HG03575 (cell line): ENCODE results near the gene MRPL17.
A peak's percentile ranks its signal among the peaks of the same experiment; 100 is the strongest.

Source experiments
- ATAC-seq: cut with Tn5 transposase; IDR thresholded peaks from one replicate; pipeline ENCODE4 v1.9.1; 2021; ENCODE audit not compliant: unreplicated experiment, insufficient number of reproducible peaks, low FRiP score; ENCODE audit errors: extremely low read depth

MRPL17 gene

DNA sequence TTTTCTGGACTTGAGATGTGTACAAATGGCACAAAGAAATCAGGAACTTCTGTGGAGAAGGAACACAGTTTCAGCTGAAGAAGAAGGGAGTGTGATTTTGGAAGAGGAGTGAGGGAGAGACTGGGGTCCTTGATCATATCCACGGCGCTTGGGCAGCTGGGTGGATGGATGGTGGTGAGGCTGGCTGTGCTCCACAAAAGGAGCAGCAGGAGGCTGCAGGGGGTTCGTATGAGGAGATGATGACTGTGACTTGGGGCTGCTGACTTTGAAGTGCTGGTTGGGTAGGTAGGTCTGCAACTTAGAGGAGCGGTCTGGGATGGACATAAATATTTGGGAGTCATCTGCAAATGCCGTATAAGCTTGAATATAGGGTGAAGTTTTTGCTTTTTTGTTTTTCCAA is 26.2 kb downstream of the MRPL17 start:
- ATAC-seq: no peak

DNA sequence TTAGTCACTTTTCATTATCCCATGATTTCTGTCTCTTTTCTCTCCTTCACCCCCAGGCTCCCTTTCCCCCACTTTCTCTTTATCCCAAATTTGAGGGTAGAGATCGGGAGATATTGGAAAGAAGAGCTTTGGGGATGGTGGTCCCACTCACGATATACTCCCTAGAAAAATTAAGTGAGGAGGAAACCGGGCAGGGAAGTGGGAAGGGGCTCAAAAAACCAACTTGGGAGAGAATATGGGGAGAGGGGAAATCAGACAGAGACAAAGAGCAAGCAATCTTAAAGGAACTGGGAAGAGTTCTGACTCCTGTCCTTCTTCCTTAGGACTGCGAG is 26.6 kb downstream of the MRPL17 start:
- ATAC-seq: no peak

DNA sequence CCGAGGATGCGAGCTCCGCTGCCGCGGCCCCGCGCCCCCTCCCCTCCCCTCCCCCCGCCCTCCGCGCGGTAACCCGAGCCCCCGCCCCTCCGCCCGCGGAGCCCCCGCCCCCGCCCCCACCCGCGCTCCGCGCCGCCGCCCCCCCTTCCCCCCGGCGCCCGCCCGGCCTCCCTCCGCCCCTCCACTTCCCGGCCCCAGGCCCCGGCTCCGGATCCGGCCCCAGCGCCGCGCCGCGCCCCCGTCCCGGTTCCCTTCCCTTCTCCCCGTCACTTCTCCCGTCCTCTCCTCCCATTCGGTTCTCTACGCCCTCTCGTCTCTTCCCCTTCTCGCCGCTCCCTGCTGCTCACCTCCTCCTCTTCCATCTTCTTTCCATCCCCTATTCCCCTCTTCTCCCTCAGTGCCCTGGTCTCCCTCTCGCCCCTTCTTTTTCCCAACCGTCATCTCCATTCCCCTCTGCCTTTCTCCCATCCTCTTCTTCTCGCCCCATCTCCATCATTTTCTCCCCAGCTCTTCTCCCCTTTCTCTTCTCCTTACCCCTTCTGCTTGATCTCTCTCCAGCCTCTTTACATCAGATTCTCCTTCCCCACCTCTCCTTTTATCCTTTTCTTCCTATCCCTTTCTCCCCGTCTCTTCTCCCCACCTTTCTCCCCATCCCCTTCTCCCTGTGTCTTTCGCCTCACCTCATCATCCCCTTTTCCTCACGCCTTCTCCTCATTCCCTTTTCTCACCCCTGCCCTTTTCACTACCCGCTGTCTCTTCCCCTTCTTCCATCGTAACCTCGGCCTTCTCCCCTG is 27.2 kb downstream of the MRPL17 start, which contains the start of gene DCHS1:
DCHS1 (minus strand) TSS at position 20 of the 794 bp plus-strand sequence. CDS start 14,196 bp downstream, outside the sequence.
- ATAC-seq: no peak

DNA sequence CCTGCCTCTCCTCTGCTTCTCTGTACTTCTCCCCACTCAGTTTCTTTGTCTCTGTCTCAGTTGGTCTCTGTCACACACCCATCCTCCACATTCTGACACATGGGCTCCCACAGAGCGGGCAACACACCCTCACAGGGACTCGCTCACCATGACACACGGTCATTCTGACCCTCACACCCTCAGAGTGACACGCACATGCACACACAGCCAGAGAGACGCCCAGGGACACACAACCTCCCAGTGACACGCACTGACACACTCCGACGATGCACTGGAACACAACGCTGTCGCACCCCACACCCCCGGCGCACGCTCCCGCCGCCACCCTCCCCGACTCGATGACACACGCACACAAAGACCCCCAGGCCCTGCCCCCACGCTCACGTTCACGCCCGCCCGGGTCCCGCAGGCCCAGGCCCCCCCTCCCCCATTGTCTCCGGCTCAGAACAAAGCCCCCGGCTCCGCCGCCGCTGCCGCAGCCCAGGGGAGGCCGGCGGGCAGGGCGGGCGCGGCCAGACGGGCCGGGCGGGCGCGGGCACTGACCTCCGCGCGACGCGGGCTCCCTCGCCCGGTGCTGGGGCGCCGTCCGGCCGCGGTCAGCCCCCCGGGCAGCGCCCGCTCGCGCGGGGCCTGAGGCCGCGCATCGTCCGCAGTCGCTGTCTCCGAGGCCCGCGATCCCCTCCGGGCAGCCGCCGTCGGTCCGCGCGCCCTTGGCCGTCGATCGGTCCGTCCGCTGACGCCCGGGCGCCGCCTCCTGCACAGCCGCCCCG is 27.9 kb downstream of the MRPL17 start:
- ATAC-seq: no peak

DNA sequence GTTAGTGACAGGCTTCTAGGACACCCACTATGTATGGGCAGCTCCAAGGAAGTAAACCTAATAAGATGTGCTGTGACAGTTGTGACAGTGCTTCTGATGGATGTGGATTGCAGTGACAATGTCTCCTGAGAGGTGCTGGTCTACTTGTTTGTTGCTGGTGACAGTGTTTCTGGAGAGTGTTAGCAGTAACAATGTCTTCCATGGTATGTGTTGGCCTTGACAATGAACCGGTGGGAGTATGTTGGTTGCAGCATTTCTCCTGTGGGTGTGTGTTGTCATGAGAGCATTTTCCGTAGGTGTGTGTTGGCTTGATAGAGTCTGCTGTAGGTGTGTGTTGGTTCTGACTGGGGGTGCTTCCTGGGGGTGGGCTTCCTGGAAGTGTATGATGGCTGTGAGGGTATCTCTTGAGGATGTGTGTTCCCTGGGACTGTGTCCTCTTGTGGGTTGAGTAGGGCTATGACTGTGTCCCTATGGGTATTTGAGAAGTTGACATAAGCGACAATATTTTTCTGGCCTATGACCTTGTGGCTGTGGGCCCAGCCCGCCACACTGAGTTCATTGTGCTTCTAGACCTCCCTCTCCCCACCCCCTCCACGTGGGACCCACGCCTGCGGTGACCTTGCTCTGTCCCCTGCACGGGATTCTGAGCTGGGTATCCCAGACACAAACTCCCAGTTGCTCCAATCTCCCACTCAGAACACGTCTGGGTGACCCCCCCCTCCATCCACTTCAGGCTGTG is 28.7 kb downstream of the MRPL17 start:
- ATAC-seq: no peak

DNA sequence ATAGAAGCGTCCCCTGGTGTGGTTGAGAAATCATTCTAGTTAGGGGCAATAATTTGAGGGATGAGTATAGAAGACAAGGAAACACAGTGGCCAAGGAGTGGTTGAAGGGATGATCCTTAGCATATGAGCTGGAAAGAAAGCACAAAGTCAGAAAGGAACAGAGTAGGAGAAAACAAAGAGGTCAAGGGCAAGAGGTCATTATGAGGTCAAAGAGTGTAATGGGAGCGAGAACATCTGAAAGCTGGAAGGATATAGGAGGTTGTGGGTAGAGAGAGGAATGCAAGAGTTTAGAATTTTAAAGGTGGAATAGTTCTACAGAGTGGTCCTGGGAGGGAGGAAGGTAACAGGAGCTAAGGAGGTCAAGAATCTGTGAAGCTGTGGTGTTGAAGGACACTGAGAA is 29.5 kb downstream of the MRPL17 start:
- ATAC-seq: no peak

DNA sequence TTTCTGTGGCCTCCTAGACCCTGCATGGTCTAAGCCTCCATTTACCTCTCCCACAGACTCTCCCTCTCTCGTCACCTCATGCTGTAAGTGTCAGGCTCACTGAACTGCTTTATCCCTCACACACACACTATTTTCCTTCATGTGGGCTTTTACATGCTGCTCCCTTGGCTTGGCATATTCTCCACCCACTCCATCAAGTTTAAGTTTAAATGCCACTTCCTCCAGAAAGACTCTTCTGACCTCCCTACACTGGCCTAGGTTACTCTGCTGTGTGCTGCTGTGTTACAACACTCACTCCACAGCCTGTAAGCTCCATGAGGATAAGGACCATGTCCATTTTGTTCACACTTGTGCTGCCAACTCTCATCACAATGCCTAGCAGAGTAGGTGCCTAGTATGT is 30.0 kb downstream of the MRPL17 start:
- ATAC-seq: no peak

DNA sequence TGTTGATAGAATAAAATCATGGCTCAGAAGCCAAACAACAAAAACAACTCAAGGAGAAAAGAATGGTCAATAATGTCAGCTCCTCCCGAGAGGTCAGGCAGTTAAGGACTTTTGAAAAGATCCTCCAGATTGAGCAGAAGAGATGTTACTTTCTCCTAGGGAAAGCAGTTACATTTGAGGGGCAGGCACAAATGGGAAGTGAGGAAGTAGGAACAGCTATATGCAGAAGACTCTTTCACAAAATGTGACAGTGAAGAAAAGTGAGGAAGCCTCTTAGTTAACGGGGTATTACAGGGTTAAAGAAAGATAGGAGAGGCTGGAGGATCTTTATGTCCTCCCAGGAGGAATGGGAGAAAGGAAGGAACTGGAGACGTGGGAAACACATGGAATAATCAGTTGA is 31.0 kb downstream of the MRPL17 start:
- no peak for ATAC-seq

DNA sequence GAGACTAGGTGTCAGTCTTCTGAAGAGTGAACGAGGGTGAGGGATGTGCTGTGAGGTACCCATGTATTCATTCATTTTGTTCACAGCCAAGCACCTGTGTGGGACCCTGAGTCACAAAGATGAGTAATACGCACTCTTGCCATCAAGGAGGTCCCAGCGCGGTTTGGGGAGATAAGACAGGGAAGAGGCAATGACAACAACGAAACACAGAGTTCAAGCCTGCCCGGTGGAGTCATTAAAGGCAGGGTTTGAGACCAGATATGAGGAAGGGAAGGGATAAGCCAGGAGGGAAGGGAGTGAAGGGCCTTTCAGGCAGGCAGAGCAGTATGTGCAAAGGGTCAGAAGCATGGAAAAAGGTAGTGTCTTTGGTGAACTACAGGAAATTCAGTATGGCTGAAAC is 32.2 kb downstream of the MRPL17 start:
- no peak for ATAC-seq

DNA sequence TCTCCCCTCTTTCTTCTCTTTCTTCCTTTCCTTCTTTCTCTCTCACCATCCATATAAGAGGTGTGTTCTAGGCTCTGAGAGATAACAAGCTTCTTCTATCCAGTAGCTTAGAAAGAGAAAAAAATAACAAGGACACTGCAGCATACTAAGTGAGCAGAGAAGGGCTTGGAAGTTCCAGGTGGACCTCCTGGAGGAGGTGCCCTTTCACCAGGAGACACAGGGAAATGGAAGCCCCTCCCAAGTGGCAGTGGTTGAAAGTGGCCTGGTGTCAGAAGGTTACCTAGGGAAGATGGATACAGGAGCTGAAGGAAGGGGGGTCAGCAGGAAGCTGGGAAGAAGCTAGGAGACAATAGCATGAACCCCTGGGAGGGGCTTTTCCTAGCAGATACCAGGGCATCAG is 33.0 kb downstream of the MRPL17 start:
- no peak for ATAC-seq

DNA sequence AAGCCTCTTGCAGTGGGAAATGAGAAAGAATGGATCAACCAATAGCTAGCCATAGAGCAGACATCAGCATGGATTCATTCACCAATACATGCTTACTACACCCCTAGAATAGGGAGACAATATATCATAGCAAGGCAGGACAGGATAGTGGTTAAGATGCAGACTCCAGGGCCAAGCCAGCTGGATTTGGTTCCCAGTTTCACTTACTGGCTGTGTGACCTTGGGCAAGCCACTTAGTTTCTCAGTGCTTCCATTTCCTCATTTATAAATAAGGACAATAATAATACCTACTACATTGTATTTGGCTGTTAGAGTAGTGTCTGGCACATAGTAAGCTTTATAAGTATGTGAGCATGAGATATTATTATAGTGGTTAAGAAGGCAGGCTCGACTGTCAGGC is 34.6 kb downstream of the MRPL17 start:
- ATAC-seq: no peak

DNA sequence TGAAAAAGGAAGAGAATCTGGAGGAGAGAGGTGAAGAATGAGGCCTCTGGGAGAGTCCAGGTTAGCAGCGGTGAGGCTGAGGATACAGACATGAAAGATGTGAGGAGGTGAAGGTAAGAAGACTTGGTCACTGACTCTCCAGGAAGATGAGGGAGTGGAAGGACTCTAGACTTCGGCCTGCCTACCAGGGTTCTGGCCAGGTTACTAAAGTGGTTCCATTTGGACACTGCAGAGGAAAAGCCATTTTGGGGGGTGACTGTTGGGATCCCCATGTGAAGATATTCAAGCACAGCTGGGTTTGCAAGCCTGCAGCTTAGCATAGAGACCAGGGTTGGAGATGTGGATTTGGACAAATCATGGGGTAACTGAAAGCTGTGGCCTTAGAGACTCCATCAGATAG is 35.3 kb downstream of the MRPL17 start:
- no peak for ATAC-seq

DNA sequence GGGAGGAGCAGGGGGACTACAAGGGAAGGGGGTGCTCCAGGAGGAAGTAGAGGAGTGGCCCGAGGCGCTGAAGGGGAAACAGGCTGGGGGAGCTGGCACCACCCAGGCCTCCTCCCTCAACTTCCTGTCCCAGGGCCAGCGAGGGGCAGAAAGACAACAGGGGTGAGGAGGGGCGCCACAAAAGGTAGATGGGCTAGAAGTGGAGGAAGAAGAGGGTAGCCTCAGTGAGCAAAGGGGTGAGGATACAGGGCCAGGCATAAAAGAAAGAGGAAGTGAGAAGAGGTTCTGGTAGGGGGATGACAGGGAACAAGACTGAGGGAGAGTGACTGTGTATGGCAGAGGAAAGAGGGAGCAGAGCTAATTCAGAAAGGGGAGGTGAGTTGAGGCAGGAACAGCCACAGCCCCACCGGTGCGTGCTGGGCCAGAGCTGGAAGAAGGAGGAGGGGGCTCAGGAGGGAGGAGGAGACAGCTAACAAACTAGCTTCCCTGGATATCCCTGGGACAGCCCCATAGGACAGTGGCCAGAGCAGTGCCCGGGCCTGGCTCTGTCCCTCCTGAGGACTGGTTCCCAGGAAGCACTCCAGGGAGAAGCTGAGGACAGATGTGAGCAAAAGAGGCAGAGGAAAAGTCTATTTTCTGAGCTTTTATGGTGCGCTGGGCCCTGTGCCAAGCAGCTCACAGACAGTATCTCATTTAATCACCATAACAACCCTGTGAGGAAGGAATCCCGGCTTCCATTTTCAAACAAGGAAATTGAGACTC is 36.0 kb downstream of the MRPL17 start:
- ATAC-seq: peak; percentile 75

DNA sequence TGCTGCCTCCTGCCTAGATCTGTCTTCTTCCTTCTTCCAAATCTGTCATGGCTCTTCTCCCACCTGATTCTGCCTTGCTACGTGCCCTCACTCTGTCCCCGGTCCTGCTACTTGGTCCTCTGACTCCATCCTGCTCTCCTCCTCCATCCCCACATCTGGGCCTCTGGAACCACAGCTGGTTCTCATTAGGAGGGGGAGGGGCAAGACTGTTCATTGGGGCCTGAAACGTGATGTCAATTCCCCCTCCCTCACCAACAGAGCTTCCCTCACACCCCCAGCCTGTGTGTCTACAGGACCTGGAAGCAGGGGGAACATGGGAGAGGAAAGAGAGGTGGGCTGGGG is 36.6 kb downstream of the MRPL17 start:
- ATAC-seq: no peak

DNA sequence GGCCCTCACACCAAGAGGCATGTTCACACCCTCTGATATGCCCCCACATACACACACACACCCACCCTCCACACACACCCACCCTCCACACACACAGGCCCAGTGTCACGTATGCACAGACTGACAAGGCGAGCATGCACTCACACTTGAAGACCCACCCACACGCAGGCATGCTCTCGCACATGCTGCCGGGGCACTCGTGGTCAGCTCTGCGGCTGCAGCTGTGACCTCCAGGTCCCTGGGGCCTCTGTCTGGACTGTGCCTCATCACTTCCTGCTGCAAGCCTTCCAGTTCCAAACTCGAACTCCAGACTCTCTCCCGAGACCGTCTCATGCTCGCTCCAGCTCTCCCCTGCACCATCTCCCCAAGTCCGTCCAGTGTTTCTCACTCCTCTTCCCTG is 37.1 kb downstream of the MRPL17 start:
- ATAC-seq: no peak

DNA sequence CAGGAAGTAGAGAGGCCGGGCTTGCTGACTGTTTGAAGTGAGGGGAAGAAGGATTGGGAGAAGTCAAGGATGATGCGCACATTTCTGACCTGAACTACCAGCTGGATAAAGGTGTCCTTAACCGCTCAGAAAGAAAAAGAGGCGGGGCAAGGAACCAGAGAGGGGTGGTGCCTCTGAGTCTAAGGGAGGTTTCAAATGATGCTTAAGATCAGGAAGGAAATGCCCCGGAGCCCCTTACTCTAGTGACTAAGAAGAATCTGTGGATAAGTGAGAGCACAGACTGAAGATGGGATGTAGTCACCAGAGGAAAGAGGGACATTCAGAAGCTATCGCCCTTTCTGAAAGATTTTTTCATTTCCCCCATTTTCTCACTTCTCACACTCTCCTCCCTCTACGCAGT is 40.2 kb downstream of the MRPL17 start:
- ATAC-seq: no peak

DNA sequence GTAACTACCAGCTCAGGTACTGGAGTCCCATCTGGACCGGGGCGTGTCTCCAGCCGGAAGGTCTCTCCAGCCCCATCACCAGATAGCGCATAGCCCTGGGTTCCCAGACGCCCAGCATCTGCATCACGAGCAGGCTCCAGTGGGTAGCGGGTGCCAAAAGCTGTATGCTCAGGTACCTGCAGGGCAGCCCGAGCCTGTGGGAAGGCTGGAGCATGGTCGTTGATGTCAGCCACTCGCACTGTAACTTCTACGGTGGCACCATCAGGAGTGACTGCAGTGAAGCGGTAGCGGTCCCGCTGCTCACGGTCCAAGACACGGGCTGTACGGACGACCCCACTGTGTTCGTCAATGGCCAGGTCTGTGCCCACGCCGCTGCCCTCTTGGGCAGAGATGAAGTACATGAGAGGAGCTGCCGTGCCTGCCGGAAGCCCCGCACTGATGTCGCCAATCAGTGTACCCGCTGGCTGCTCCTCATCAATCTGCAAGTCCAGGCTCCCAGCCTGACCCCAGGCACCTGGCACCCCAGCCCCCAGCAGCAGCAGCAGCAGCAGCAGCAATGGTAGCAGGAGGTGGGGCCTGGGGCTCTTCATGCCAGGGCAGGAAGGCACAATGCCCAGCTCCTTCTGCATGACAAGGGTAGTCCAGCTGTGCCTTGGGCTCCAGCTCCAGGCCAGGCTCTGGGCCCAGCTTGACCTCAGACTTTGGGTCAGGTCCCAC is 42.0 kb downstream of the MRPL17 start:
- ATAC-seq: no peak

DNA sequence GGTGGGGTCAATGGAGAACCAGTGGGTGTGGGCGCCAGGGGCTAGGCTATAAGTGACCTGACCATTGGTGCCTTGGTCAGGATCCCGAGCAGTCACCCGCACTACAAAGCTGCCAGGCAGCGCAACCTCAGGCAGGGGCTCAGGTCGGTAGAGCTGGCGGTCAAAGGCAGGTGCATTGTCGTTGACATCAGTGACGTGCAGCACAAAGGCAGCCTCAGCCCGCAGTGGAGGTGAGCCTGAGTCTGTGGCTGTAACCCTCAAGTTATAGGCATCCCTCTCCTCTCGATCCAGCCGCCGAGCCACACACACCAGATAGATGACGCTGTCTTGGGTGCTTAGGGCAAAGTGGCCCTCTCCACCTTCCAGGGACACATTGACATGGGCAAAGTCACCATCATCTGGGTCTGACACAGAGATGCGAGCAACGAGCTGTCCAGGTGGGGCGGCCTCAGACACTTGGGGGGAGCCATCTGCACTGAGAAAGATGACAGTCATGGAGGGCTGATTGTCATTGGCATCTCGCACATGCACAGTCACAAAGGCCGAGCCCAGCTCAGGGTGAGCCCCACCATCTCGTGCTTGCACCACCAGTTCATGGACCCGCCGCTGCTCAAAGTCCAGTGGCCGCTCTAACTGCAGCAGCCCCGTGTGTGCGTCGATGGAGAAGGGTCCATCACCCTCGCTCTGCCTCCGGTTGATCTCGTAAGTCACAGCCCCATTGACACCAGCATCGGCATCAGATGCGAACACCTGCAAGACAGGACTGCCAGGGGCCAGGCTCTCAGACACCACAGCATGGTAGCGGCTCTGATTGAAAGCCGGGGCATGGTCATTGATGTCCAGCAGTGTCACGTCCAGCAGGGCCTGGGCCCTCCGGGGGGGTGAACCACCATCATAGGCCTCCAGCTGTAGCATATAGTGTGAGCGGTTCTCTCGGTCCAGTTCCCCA is 42.8 kb downstream of the MRPL17 start:
- no peak for ATAC-seq
